OCI-LY1 (cell line): Measurements from ENCODE around the gene TMF1.
A peak's percentile ranks its signal among the peaks of the same experiment; 100 is the strongest.

Source experiments
- H2AFZ ChIP-seq: fragments of 200-600 bp; sonication (generic), shearing (Covaris generic); 2 replicates; pipeline ENCODE4 v1.6.0; 2014; ENCODE audit warnings: antibody characterized with exemption, mild to moderate bottlenecking, low read length
- H3F3A ChIP-seq: fragments of 200-600 bp; sonication (generic), shearing (Covaris generic); 2 replicates; pipeline ENCODE4 v1.6.0; 2014; ENCODE audit warnings: mild to moderate bottlenecking, antibody characterized with exemption, low read length, moderate library complexity; ENCODE audit not compliant: insufficient read depth
- H3K27ac ChIP-seq: fragments of 200-600 bp; sonication (generic); 2 replicates; pipeline ENCODE4 v1.5.1; 2014; ENCODE audit warnings: low read length, mixed run types, mild to moderate bottlenecking, low read depth; ENCODE audit not compliant: poor library complexity, severe bottlenecking
- H3K27me3 ChIP-seq: fragments of 200-600 bp; sonication (generic); 2 replicates; pipeline ENCODE4 v1.6.0; 2014; ENCODE audit warnings: antibody characterized with exemption, mild to moderate bottlenecking, low read length, moderate library complexity; ENCODE audit not compliant: insufficient read depth
- H3K36me3 ChIP-seq: fragments of 200-600 bp; sonication (generic); 2 replicates; pipeline ENCODE4 v1.6.1; 2014; ENCODE audit warnings: mild to moderate bottlenecking, antibody characterized with exemption, low read length, moderate library complexity, mixed read lengths; ENCODE audit not compliant: insufficient read depth
- H3K4me1 ChIP-seq: fragments of 200-600 bp; sonication (generic); 2 replicates; pipeline ENCODE4 v1.5.1; 2014; ENCODE audit warnings: mild to moderate bottlenecking, low read length, moderate library complexity; ENCODE audit not compliant: insufficient read depth, severe bottlenecking
- H3K4me2 ChIP-seq: fragments of 200-600 bp; sonication (generic), shearing (Covaris generic); 2 replicates; pipeline ENCODE4 v1.6.1; 2014; ENCODE audit warnings: low read length
- H3K4me3 ChIP-seq: fragments of 200-600 bp; sonication (generic); 2 replicates; pipeline ENCODE4 v1.5.1; 2014; ENCODE audit warnings: low read length, low read depth, mild to moderate bottlenecking, mixed read lengths; ENCODE audit not compliant: poor library complexity, severe bottlenecking
- H3K79me2 ChIP-seq: fragments of 200-600 bp; shearing (Covaris generic); 2 replicates; pipeline ENCODE4 v1.6.1; 2016; ENCODE audit warnings: mixed run types, low read length, mixed read lengths; ENCODE audit not compliant: insufficient read depth
- H3K9ac ChIP-seq: fragments of 200-600 bp; sonication (generic), shearing (Covaris generic); 2 replicates; pipeline ENCODE4 v1.6.1; 2014; ENCODE audit warnings: mild to moderate bottlenecking, low read length, mixed read lengths
- H3K9me2 ChIP-seq: fragments of 200-600 bp; sonication (generic), shearing (Covaris generic); 2 replicates; pipeline ENCODE4 v1.6.1; 2014; ENCODE audit warnings: low read depth, mild to moderate bottlenecking, low read length, mixed read lengths
- H3K9me3 ChIP-seq: fragments of 200-600 bp; shearing (Covaris generic); 2 replicates; pipeline ENCODE4 v1.6.1; 2014; ENCODE audit warnings: low read length, mixed read lengths
- H4K20me1 ChIP-seq: fragments of 200-600 bp; sonication (generic), shearing (Covaris generic); 2 replicates; pipeline ENCODE4 v1.6.0; 2016; ENCODE audit warnings: mild to moderate bottlenecking, low read length; ENCODE audit not compliant: insufficient read depth
- CTCF ChIP-seq: fragments of 200-600 bp; sonication (generic), shearing (Covaris generic); IDR thresholded peaks from 2 replicates; pipeline ENCODE4 v1.5.1; 2017; ENCODE audit warnings: mild to moderate bottlenecking, antibody characterized with exemption, low read length, moderate library complexity, mixed read lengths
- EZH2 ChIP-seq: fragments of 200-600 bp; sonication (generic), shearing (Covaris generic); IDR thresholded peaks from 2 replicates; pipeline ENCODE4 v1.8.0; 2017; ENCODE audit warnings: borderline replicate concordance, mixed run types, mild to moderate bottlenecking, antibody characterized with exemption, low read length, moderate library complexity, mixed read lengths

The TMF1 gene

GRCh38 chr3:68973639-68974038, 78.5 kb downstream of the TMF1 start:
- Histone ChIP-seq H3K9me2 (no peaks in the 10 kb centered on the region), H4K20me1 (no peaks in the 10 kb centered on the region)
- TF ChIP-seq CTCF (no peak), EZH2 (no peak)

GRCh38 chr3:68972358-68972979, 79.7 kb downstream of the TMF1 start:
- Histone ChIP-seq H3K9me3 (no peaks in the 10 kb centered on the region), H3K4me3 (no peak overlapping the region), H3K27ac (no peak overlapping the region), H3K9me2 (no peaks in the 10 kb centered on the region), H3K36me3 (peaks cover 11% of the 10 kb centered on the region), H2AFZ (no peak overlapping the region), H3K27me3 (no peaks in the 10 kb centered on the region), H3K9ac (no peak overlapping the region), H3F3A (no peaks in the 10 kb centered on the region), H3K4me2 (no peak overlapping the region), H3K79me2 (no peaks in the 10 kb centered on the region), H3K4me1 (no peaks in the 10 kb centered on the region), H4K20me1 (no peaks in the 10 kb centered on the region)
- TF ChIP-seq CTCF (peak; percentile 95), EZH2 (no peak)

More at GRCh38 chr3:68973639-68974038, 78.5 kb downstream of the TMF1 start:
- Histone ChIP-seq H3K4me3 (no peak overlapping the region), H3K27ac (no peak overlapping the region), H3K27me3 (no peaks in the 10 kb centered on the region), H2AFZ (no peak overlapping the region), H3K4me1 (no peaks in the 10 kb centered on the region), H3K4me2 (no peak overlapping the region), H3K36me3 (peaks cover 22% of the 10 kb centered on the region), H3K9ac (no peak overlapping the region), H3K79me2 (no peaks in the 10 kb centered on the region), H3K9me3 (no peaks in the 10 kb centered on the region), H3F3A (no peaks in the 10 kb centered on the region)
